Measurements from ENCODE around the gene SLC7A5. TPM values are rescaled to one million over a fixed set of nuclear protein-coding genes. Genes with fewer than 3 reads are reported as not detected.
"Not testable (repeated sequence)": the region's sequence is repeated elsewhere in the genome, so short reads cannot be mapped to it uniquely, and the experiment has no call there.

The SLC7A5 gene
- total RNA-seq, 1 donor from 2014 or later = 169 TPM

- H3K27me3 ChIP-seq (ENCODE audit: control insufficient read depth, insufficient read depth, low read length) = no peaks in the 10 kb centered on the region
- FAIRE-seq (no peak), DNase-seq (ENCODE audit: low read depth) (peak; percentile 44)
- H3K4me3 ChIP-seq (ENCODE audit: low read depth, low read length) = no peak overlapping the region
- TF ChIP-seq, protein P1, sequence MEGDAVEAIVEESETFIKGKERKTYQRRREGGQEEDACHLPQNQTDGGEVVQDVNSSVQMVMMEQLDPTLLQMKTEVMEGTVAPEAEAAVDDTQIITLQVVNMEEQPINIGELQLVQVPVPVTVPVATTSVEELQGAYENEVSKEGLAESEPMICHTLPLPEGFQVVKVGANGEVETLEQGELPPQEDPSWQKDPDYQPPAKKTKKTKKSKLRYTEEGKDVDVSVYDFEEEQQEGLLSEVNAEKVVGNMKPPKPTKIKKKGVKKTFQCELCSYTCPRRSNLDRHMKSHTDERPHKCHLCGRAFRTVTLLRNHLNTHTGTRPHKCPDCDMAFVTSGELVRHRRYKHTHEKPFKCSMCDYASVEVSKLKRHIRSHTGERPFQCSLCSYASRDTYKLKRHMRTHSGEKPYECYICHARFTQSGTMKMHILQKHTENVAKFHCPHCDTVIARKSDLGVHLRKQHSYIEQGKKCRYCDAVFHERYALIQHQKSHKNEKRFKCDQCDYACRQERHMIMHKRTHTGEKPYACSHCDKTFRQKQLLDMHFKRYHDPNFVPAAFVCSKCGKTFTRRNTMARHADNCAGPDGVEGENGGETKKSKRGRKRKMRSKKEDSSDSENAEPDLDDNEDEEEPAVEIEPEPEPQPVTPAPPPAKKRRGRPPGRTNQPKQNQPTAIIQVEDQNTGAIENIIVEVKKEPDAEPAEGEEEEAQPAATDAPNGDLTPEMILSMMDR (IDR thresholded peaks at IDR 0.05; ENCODE audit: insufficient read depth, low read length, severe bottlenecking) = no peak
- no peaks in the 10 kb centered on the region for H3K36me3 ChIP-seq (ENCODE audit: control insufficient read depth, insufficient read depth, low read length)
These were observed 77.8 kb downstream of the SLC7A5 start for GRCh38 chr16:87791295-87792204.

DNA sequence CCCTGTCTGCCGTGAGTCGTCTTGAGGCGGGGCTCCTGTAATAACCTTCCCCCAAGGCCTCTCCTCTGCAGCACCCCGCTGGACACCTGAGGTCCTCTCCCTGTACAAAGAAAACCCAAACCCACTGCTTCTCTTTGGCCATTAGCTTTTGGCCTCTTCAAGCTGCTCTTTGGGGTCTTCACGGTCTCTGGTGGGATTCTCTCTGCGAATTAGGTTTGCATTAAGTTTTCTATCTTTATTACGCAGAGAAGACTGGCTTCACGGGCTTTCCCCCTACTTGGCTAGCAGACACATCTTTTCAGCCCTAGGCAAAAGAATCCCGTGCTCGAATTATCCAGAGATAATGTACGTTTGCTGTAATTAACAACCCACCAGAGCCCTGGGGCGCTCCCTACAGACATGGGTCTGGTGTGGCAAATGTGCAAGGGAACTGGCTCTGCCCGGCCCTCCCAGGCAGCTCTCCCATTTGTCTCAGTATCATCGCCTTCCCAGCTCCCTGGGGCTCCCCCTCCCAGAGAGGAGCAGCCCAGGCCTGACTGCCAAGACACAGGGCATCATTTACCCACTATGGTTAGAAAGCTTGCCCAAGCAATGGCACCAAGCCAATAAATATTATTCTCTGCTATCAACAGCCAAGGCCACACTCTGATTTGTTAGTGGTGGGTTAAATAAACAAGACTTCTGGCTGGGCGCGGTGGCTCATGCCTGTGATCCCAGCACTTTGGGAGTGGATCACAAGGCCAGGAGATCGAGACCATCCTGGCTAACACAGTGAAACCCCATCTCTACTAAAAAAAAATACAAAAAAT, 78.8 kb downstream of the SLC7A5 start:
- FAIRE-seq (no peak), DNase-seq (ENCODE audit: low read depth) (peak; percentile 88)
- no peaks in the 10 kb centered on the region for H3K27me3 ChIP-seq (ENCODE audit: control insufficient read depth, insufficient read depth, low read length)
- TF ChIP-seq, protein P1 (IDR thresholded peaks at IDR 0.05; ENCODE audit: insufficient read depth, low read length, severe bottlenecking) = no peak
- H3K4me3 ChIP-seq (ENCODE audit: low read depth, low read length) = no peak overlapping the region
- H3K36me3 ChIP-seq (ENCODE audit: control insufficient read depth, insufficient read depth, low read length) = no peaks in the 10 kb centered on the region

- no peaks in the 10 kb centered on the region for H3K27me3 ChIP-seq (ENCODE audit: control insufficient read depth, insufficient read depth, low read length)
- DNase-seq (ENCODE audit: low read depth) = peak; percentile 99
- TF ChIP-seq, protein P1 (IDR thresholded peaks at IDR 0.05; ENCODE audit: insufficient read depth, low read length, severe bottlenecking) = no peak
- FAIRE-seq = peak; percentile 83
- H3K4me3 ChIP-seq (ENCODE audit: low read depth, low read length) = no peak overlapping the region
- H3K36me3 ChIP-seq (ENCODE audit: control insufficient read depth, insufficient read depth, low read length) = no peaks in the 10 kb centered on the region
These were observed 79.6 kb downstream of the SLC7A5 start for GRCh38 chr16:87789437-87790291.

GRCh38 chr16:87788730-87789436, 80.4 kb downstream of the SLC7A5 start:
- not testable (repeated sequence) for H3K27me3 ChIP-seq (ENCODE audit: control insufficient read depth, insufficient read depth, low read length); DNase-seq (ENCODE audit: low read depth); H3K4me3 ChIP-seq (ENCODE audit: low read depth, low read length); FAIRE-seq; H3K36me3 ChIP-seq (ENCODE audit: control insufficient read depth, insufficient read depth, low read length)

- H3K27me3 ChIP-seq (ENCODE audit: control insufficient read depth, insufficient read depth, low read length); DNase-seq (ENCODE audit: low read depth); FAIRE-seq; H3K4me3 ChIP-seq (ENCODE audit: low read depth, low read length); H3K36me3 ChIP-seq (ENCODE audit: control insufficient read depth, insufficient read depth, low read length): not testable (repeated sequence)
These were observed 81.7 kb downstream of the SLC7A5 start for GRCh38 chr16:87787451-87788091.

DNA sequence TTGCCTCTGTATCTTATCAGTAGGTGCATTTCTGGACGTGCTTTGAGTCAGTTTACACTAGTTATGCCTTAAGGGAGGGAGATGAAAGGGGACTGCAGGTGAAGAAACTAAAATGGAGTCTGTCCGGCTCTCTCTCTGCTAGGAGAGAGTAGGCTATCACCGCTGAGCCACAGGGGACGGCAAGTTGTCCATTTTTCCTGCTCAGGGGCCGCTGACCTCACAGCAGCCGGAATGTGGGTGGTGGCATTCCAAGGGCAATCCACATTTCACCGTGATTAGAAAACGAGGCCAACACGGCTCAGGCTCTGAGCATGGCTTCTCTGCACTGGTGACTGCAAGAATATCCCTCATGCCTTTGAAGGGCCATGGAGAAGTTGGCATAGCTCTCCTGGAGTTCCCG, 84.5 kb downstream of the SLC7A5 start:
- TF ChIP-seq, protein P1 (IDR thresholded peaks at IDR 0.05; ENCODE audit: insufficient read depth, low read length, severe bottlenecking) = no peak
- FAIRE-seq (no peak), DNase-seq (ENCODE audit: low read depth) (no peak)
- no peaks in the 10 kb centered on the region for H3K27me3 ChIP-seq (ENCODE audit: control insufficient read depth, insufficient read depth, low read length)
- H3K4me3 ChIP-seq (ENCODE audit: low read depth, low read length) = no peak overlapping the region
- no peaks in the 10 kb centered on the region for H3K36me3 ChIP-seq (ENCODE audit: control insufficient read depth, insufficient read depth, low read length)

Measured in bronchial epithelial cell (primary cell).